K562 (cell line): Measurements from ENCODE around the gene EPHA1. TPM values are rescaled to one million over a fixed set of nuclear protein-coding genes. Genes with fewer than 3 reads are reported as not detected.
A peak's percentile ranks its signal among the peaks of the same experiment; 100 is the strongest.

ENCODE experiments used
- ATAC-seq: fragments of 200-7000 bp; cut with Tn5 transposase; 3 replicates; pipeline ENCODE4 v1.9.1; 2020; ENCODE audit warnings: moderate library complexity
- BruUV-seq: library from RNA; stranded (reverse); fragments of 400-500 nt; replicated peaks from 2 replicates; lab custom pipeline; 2021; lab: Mats Ljungman, UMichigan
- CTCF ChIA-PET: fragments of 300-600 bp; formaldehyde crosslinking; extraction: SDS; loops from one replicate; lab custom pipeline; 2021; ENCODE audit warnings: low intra/inter-chr PET ratio; lab: Yijun Ruan, JAX
- POLR2A ChIA-PET: fragments of 300-600, 350-650 bp; sonication (Branson Sonifier 250); formaldehyde crosslinking; extraction: SDS; loops from one replicate; lab custom pipeline; 2021; ENCODE audit warnings: antibody characterized with exemption, inconsistent platforms; lab: Yijun Ruan, JAX
- DNase-seq, 4 experiments: peaks; one replicate each; pipeline versions ENCODE4 v3.0.0 to v3.0.0-alpha.2; 2011 to 2018; ENCODE audit warnings: low spot score in 3 of 4, mixed read lengths in 3 of 4; ENCODE audit errors: extremely low read depth in 1 of 4
- FAIRE-seq: peaks from 2 replicates; lab custom pipeline; 2011; peaks lifted over from hg19 to GRCh38; lab: Jason Lieb, UNC
- H2AFZ ChIP-seq: 2 replicates; pipeline ENCODE4 v1.6.0; 2011; ENCODE audit warnings: low read depth, low read length, control low read depth, inconsistent platforms
- H3K27ac ChIP-seq: fragments of 200-600 bp; 3 replicates; pipeline ENCODE4 v1.8.0; 2011; ENCODE audit warnings: low read depth, mild to moderate bottlenecking, control low read depth, inconsistent platforms, low read length, moderate library complexity, mixed read lengths; ENCODE audit errors: extremely low read depth
- H3K27me3 ChIP-seq, 2 experiments: fragments of 300-600 bp in 1 of 2; 2 replicates in 1 of 2; 3 replicates in 1 of 2; pipeline versions ENCODE4 v1.6.0 to v1.8.0; 2011; ENCODE audit warnings: inconsistent platforms in 2 of 2, low read length in 2 of 2, mild to moderate bottlenecking in 1 of 2, mixed read lengths in 1 of 2, moderate library complexity in 1 of 2; ENCODE audit not compliant: control insufficient read depth in 2 of 2, insufficient read depth in 2 of 2
- H3K36me3 ChIP-seq: fragments of 300-600 bp; 3 replicates; pipeline ENCODE4 v1.8.0; 2011; ENCODE audit warnings: mild to moderate bottlenecking, low read length, inconsistent platforms; ENCODE audit not compliant: control insufficient read depth, insufficient read depth
- H3K4me1 ChIP-seq, 2 experiments: fragments of 200-600 bp in 1 of 2; replicated peaks in 1 of 2; 2 replicates in 1 of 2; 3 replicates in 1 of 2; pipeline versions ENCODE4 v1.5.1 to v1.8.0; 2011; ENCODE audit warnings: inconsistent platforms in 2 of 2, low read length in 2 of 2, mild to moderate bottlenecking in 1 of 2, mixed read lengths in 1 of 2, moderate library complexity in 1 of 2; ENCODE audit not compliant: control insufficient read depth in 2 of 2, insufficient read depth in 2 of 2
- H3K4me2 ChIP-seq: 2 replicates; pipeline ENCODE4 v1.6.1; 2011; ENCODE audit warnings: low read length, control low read depth, inconsistent platforms, mixed read lengths; ENCODE audit not compliant: insufficient read depth
- H3K4me3 ChIP-seq: fragments of 200-600 bp; sonication (generic), shearing (Covaris generic); 2 replicates; pipeline ENCODE4 v1.5.1; 2016; ENCODE audit warnings: control low read depth, inconsistent platforms
- H3K79me2 ChIP-seq: fragments of 200-600 bp; 3 replicates; pipeline ENCODE4 v1.8.0; 2011; ENCODE audit warnings: low read length, inconsistent platforms; ENCODE audit not compliant: control insufficient read depth, insufficient read depth
- H3K9ac ChIP-seq, 2 experiments: 2 replicates each; pipeline versions ENCODE4 v1.6.0 to v1.6.1; 2011; ENCODE audit warnings: low read depth in 2 of 2, low read length in 2 of 2, control low read depth in 1 of 2, inconsistent platforms in 1 of 2, mild to moderate bottlenecking in 1 of 2, mixed read lengths in 1 of 2; ENCODE audit not compliant: insufficient read depth in 1 of 2
- H3K9me1 ChIP-seq: one replicate; pipeline ENCODE4 v1.6.0; 2011; ENCODE audit warnings: inconsistent platforms, mild to moderate bottlenecking, low read length, moderate library complexity; ENCODE audit not compliant: control insufficient read depth, insufficient read depth
- H3K9me3 ChIP-seq: replicated peaks from 2 replicates; pipeline ENCODE4 v1.5.1; 2011; ENCODE audit warnings: low read depth, low read length, inconsistent platforms; ENCODE audit not compliant: control insufficient read depth, insufficient read depth
- H4K20me1 ChIP-seq: replicated peaks from 2 replicates; pipeline ENCODE4 v1.6.1; 2011; ENCODE audit warnings: low read length, inconsistent platforms, mixed read lengths; ENCODE audit not compliant: control insufficient read depth, insufficient read depth
- BHLHE40 ChIP-seq: IDR thresholded peaks from 2 replicates; pipeline ENCODE4 v1.6.1; 2011; ENCODE audit warnings: low read length, improper control_type of control experiment
- EGR1 ChIP-seq: fragments of 450-650 bp; conservative IDR thresholded peaks from 2 replicates; pipeline ENCODE4 v1.6.1; 2017; ENCODE audit warnings: mild to moderate bottlenecking
- ETV1 ChIP-seq: fragments of 450-650 bp; conservative IDR thresholded peaks from 2 replicates; pipeline ENCODE4 v1.6.1; 2016; ENCODE audit warnings: missing genetic modification characterization, control low read depth, low read depth, missing compliant biosample characterization
- FOXA1 ChIP-seq: fragments of 450-650 bp; IDR thresholded peaks from 2 replicates; pipeline ENCODE4 v1.6.1; 2016; ENCODE audit warnings: mild to moderate bottlenecking, borderline replicate concordance
- MAFK ChIP-seq: IDR thresholded peaks from 2 replicates; pipeline ENCODE4 v1.6.1; 2011; ENCODE audit warnings: low read length, improper control_type of control experiment
- MEF2A ChIP-seq: IDR thresholded peaks from 2 replicates; pipeline ENCODE4 v1.6.1; 2011; ENCODE audit warnings: low read depth, mild to moderate bottlenecking, low read length, moderate library complexity; ENCODE audit not compliant: control insufficient read depth
- NCOA6 ChIP-seq: fragments of 450-650 bp; IDR thresholded peaks from 2 replicates; pipeline ENCODE4 v1.6.1; 2017; ENCODE audit warnings: mild to moderate bottlenecking
- TEAD4 ChIP-seq, 2 experiments: sonication (generic) in 1 of 2; formaldehyde crosslinking in 1 of 2; IDR thresholded peaks; 2 replicates each; pipeline versions ENCODE4 v1.6.1 to v1.8.0; 2012 to 2022; ENCODE audit warnings: borderline replicate concordance in 1 of 2, inconsistent platforms in 1 of 2, low read length in 1 of 2, mild to moderate bottlenecking in 1 of 2, missing genetic modification reagents in 1 of 2
- TSC22D4 ChIP-seq: fragments of 450-650 bp; IDR thresholded peaks from 2 replicates; pipeline ENCODE4 v1.6.1; 2016; ENCODE audit warnings: missing genetic modification characterization, missing biosample characterization, control low read depth
- ZFX ChIP-seq: sonication (generic); formaldehyde crosslinking; IDR thresholded peaks from 2 replicates; pipeline ENCODE4 v1.8.0; 2022; ENCODE audit warnings: mild to moderate bottlenecking, missing genetic modification reagents, moderate library complexity
- ZNF253 ChIP-seq: fragments of 250-450 bp; sonication (Bioruptor Pico); conservative IDR thresholded peaks from 2 replicates; pipeline ENCODE4 v1.6.1; 2021; ENCODE audit warnings: mild to moderate bottlenecking
- WGBS: fragments of 100-300 bp; shearing (Covaris generic); methylation state at CpG from one replicate; pipeline ENCODE4 v1.1.6; 2016; ENCODE audit warnings: low coverage, mixed read lengths; ENCODE audit not compliant: insufficient coverage; ENCODE audit errors: missing lambda C conversion rate; 5-methylcytosine and 5-hydroxymethylcytosine counted together
- in situ Hi-C: fragments of 300-500 bp; cut with MboI; formaldehyde crosslinking; loops from 4 replicates; pipeline ENCODE4 v1.15.0; 2018; ENCODE audit warnings: inconsistent platforms, mixed read lengths
- intact Hi-C: fragments of 100-400 bp; cut with micrococcal nuclease; formaldehyde crosslinking; loops from 2 replicates; pipeline ENCODE4 v1.14.2; 2022
- polyA plus RNA-seq, 8 experiments: library from polyadenylated mRNA; depleted of rRNA in 4 of 8; stranded (reverse) in 5 of 8; unstranded in 3 of 8; fragments of >200 nt; fragmentation: Nextera tagmentation in 2 of 8; fragmentation: Illumina TruSeq in 1 of 8; extraction: Ambion mirVana in 2 of 8; extraction: Trizol in 1 of 8; gene quantifications; 2 replicates each; pipeline versions ENCODE4 v1.2.1 to v1.2.3, GENCODE V29; 2011 to 2014; ENCODE audit warnings: inconsistent platforms in 1 of 8, missing spikeins in 1 of 8
- total RNA-seq, 7 experiments: library from RNA; depleted of rRNA in 6 of 7; stranded (reverse); fragments of >200 nt in 6 of 7; fragmentation: Illumina TruSeq in 2 of 7; extraction: Trizol in 2 of 7; gene quantifications; 2 replicates each; pipeline versions ENCODE4 v1.2.1 to v1.2.3, GENCODE V29; 2011 to 2021; ENCODE audit warnings: low replicate concordance in 1 of 7
- TF ChIP-seq, protein P1 (sequence below): fragments of 200-800 bp; sonication (Bioruptor generic); IDR thresholded peaks from 2 replicates; pipeline ENCODE4 v1.6.1; 2016; ENCODE audit warnings: missing genetic modification characterization, missing compliant biosample characterization
- TF ChIP-seq, protein P2 (sequence below), 2 experiments: IDR thresholded peaks; 2 replicates each; pipeline ENCODE4 v1.6.1; 2012; ENCODE audit warnings: improper control_type of control experiment in 2 of 2, low read depth in 2 of 2, low read length in 2 of 2, borderline replicate concordance in 1 of 2
- TF ChIP-seq, protein P3 (sequence below): fragments of 450-650 bp; IDR thresholded peaks from one replicate; pipeline ENCODE4 v1.6.1; 2018; ENCODE audit warnings: mild to moderate bottlenecking, moderate library complexity; ENCODE audit not compliant: partially characterized antibody

EPHA1 gene
- total and polyA plus RNA-seq, 9 of the 15 experiments (the other 6 are each of a cell fraction or from before 2014, with no cell fraction given): 0.22 to 0.57 (median 0.32) TPM; not detected in 6

DNA sequence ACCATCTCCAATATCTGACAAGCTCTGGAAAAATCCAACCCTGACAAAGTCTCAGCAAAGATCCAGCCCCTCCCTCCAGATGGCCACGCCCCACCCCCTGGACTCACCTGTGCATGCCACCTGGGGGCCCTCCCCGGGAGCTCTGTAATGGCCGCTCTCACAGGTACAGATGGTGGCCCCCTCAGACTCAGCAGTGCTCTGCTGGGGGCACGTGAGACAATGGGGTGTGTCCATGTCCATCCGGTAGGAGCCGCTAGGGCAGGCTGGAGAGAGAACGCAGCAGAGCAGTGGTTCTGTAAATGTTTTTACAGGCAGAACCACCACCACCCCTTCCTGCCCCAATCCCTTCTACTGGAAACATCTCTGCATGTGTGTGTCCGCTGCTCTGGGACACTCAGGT is 9.5 kb downstream of the EPHA1 start:
- no peak overlapping the region for H3K27ac ChIP-seq
- H3K9me1 ChIP-seq: no peaks in the 10 kb centered on the region
- H3K36me3 ChIP-seq: no peaks in the 10 kb centered on the region
- no peaks in the 10 kb centered on the region for H3K79me2 ChIP-seq
- H2AFZ ChIP-seq: no peak overlapping the region
- no TSS peak for BruUV-seq
- H3K4me1 ChIP-seq: peaks cover 0 to 12% of the 10 kb centered on the region in 2 experiments; a peak in 2 of 5 replicates
- no peak overlapping the region for H3K4me2 ChIP-seq
- POLR2A ChIA-PET: interaction anchor here (0.9 kb wide), 1 partner anchor 9 kb away, joined by 3 read pairs; no protein-coding TSS in a partner anchor
- no peak overlapping the region for H3K4me3 ChIP-seq
- in situ Hi-C loops (no loop called here), intact Hi-C loops (no loop called here)
- WGBS: 2% methylated on average over 8 of the region's 8 CpGs
- CTCF ChIA-PET: no interaction called here
- H4K20me1 ChIP-seq: peaks cover 11% of the 10 kb centered on the region
- ATAC-seq: peak; percentile 62
- H3K9ac ChIP-seq: peak overlapping the region in 1 of 2 experiments; percentile 31; a peak in 1 of 4 replicates
- no peak for FAIRE-seq
- no peak for DNase-seq
- H3K9me3 ChIP-seq: no peaks in the 10 kb centered on the region
- peaks cover 54 to 85% of the 10 kb centered on the region in 2 experiments for H3K27me3 ChIP-seq
- TF ChIP-seq, protein P1, sequence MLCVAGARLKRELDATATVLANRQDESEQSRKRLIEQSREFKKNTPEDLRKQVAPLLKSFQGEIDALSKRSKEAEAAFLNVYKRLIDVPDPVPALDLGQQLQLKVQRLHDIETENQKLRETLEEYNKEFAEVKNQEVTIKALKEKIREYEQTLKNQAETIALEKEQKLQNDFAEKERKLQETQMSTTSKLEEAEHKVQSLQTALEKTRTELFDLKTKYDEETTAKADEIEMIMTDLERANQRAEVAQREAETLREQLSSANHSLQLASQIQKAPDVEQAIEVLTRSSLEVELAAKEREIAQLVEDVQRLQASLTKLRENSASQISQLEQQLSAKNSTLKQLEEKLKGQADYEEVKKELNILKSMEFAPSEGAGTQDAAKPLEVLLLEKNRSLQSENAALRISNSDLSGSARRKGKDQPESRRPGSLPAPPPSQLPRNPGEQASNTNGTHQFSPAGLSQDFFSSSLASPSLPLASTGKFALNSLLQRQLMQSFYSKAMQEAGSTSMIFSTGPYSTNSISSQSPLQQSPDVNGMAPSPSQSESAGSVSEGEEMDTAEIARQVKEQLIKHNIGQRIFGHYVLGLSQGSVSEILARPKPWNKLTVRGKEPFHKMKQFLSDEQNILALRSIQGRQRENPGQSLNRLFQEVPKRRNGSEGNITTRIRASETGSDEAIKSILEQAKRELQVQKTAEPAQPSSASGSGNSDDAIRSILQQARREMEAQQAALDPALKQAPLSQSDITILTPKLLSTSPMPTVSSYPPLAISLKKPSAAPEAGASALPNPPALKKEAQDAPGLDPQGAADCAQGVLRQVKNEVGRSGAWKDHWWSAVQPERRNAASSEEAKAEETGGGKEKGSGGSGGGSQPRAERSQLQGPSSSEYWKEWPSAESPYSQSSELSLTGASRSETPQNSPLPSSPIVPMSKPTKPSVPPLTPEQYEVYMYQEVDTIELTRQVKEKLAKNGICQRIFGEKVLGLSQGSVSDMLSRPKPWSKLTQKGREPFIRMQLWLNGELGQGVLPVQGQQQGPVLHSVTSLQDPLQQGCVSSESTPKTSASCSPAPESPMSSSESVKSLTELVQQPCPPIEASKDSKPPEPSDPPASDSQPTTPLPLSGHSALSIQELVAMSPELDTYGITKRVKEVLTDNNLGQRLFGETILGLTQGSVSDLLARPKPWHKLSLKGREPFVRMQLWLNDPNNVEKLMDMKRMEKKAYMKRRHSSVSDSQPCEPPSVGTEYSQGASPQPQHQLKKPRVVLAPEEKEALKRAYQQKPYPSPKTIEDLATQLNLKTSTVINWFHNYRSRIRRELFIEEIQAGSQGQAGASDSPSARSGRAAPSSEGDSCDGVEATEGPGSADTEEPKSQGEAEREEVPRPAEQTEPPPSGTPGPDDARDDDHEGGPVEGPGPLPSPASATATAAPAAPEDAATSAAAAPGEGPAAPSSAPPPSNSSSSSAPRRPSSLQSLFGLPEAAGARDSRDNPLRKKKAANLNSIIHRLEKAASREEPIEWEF (CRISPR knock-in tag): no peak
- TF ChIP-seq MAFK: no peak
- TF ChIP-seq ZNF253 (CRISPR knock-in tag): no peak
- TF ChIP-seq, protein P2, sequence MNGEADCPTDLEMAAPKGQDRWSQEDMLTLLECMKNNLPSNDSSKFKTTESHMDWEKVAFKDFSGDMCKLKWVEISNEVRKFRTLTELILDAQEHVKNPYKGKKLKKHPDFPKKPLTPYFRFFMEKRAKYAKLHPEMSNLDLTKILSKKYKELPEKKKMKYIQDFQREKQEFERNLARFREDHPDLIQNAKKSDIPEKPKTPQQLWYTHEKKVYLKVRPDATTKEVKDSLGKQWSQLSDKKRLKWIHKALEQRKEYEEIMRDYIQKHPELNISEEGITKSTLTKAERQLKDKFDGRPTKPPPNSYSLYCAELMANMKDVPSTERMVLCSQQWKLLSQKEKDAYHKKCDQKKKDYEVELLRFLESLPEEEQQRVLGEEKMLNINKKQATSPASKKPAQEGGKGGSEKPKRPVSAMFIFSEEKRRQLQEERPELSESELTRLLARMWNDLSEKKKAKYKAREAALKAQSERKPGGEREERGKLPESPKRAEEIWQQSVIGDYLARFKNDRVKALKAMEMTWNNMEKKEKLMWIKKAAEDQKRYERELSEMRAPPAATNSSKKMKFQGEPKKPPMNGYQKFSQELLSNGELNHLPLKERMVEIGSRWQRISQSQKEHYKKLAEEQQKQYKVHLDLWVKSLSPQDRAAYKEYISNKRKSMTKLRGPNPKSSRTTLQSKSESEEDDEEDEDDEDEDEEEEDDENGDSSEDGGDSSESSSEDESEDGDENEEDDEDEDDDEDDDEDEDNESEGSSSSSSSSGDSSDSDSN (IDR thresholded peaks at IDR 0.05; ENCODE audit: borderline replicate concordance in 1 of 2, low read depth in 2 of 2, low read length in 2 of 2): no peak
- TF ChIP-seq ETV1 (tag): 0 out of 2 replicates have a peak, but pooled peaks have one; percentile 19
- no peak for TF ChIP-seq EGR1
- TF ChIP-seq ZFX (CRISPR knock-in tag): no peak
- no peak for TF ChIP-seq MEF2A
- TF ChIP-seq BHLHE40: peak; percentile 92
- TF ChIP-seq FOXA1: no peak
- TF ChIP-seq TEAD4 (IDR thresholded peaks at IDR 0.05; ENCODE audit: low read length): no peak
- no peak for TF ChIP-seq TEAD4 (CRISPR knock-in tag; IDR thresholded peaks at IDR 0.05; ENCODE audit: borderline replicate concordance)
- no peak for TF ChIP-seq NCOA6
- TF ChIP-seq, protein P3, sequence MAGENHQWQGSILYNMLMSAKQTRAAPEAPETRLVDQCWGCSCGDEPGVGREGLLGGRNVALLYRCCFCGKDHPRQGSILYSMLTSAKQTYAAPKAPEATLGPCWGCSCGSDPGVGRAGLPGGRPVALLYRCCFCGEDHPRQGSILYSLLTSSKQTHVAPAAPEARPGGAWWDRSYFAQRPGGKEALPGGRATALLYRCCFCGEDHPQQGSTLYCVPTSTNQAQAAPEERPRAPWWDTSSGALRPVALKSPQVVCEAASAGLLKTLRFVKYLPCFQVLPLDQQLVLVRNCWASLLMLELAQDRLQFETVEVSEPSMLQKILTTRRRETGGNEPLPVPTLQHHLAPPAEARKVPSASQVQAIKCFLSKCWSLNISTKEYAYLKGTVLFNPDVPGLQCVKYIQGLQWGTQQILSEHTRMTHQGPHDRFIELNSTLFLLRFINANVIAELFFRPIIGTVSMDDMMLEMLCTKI: no peak
- no peak for TF ChIP-seq TSC22D4 (tag)
